HFFc6 (cell line): Measurements from ENCODE around the gene PACS2. TPM values are rescaled to one million over a fixed set of nuclear protein-coding genes. Genes with fewer than 3 reads are reported as not detected.

Experiments
- DNase-seq: peaks from one replicate; pipeline ENCODE4 v3.0.0-alpha.2; 2018
- H3K27ac Mint-ChIP-seq: 2 replicates; pipeline ENCODE4 v1.8.0; 2020; ENCODE audit warnings: mild to moderate bottlenecking, mixed read lengths
- H3K27me3 Mint-ChIP-seq: 2 replicates; pipeline ENCODE4 v1.8.0; 2021; ENCODE audit warnings: mild to moderate bottlenecking, moderate library complexity, mixed read lengths; ENCODE audit not compliant: insufficient read depth
- H3K36me3 Mint-ChIP-seq: 2 replicates; pipeline ENCODE4 v1.8.0; 2021; ENCODE audit warnings: low read depth, mixed read lengths
- H3K4me1 Mint-ChIP-seq: 2 replicates; pipeline ENCODE4 v1.8.0; 2020; ENCODE audit warnings: low read depth, mixed read lengths
- H3K4me3 Mint-ChIP-seq: 2 replicates; pipeline ENCODE4 v1.8.0; 2020; ENCODE audit warnings: mild to moderate bottlenecking, moderate library complexity, mixed read lengths
- H3K9me3 Mint-ChIP-seq: 2 replicates; pipeline ENCODE4 v1.8.0; 2020; ENCODE audit warnings: mild to moderate bottlenecking, mixed read lengths
- CTCF ChIP-seq: fragments of 200-600 bp; sonication (generic); IDR thresholded peaks from 2 replicates; pipeline ENCODE4 v1.5.0; 2021; ENCODE audit warnings: antibody characterized with exemption, mild to moderate bottlenecking
- total RNA-seq, 6 experiments: library from RNA; stranded (reverse); fragmentation: NEBNext Ultra II Directional; extraction: Animal tissue kit (Norgen Biotek cat#: 25700); gene quantifications; 2 replicates in 1 of 6; 3 replicates in 5 of 6; pipeline ENCODE4 v1.2.3, GENCODE V29; 2021

The PACS2 gene
- total RNA-seq, 6 experiments from 2014 or later, result 33.5 to 38.5 (median 35.2) TPM

- no peak for DNase-seq
- H3K36me3 Mint-ChIP-seq, result no peaks in the 10 kb centered on the region
- no peak overlapping the region for H3K4me3 Mint-ChIP-seq
- TF ChIP-seq CTCF, result no peak
- peaks cover 6% of the 10 kb centered on the region for H3K4me1 Mint-ChIP-seq
- no peak overlapping the region for H3K27ac Mint-ChIP-seq
- H3K27me3 Mint-ChIP-seq, result peaks cover 1% of the 10 kb centered on the region; the same call in 1 of the 2 replicates
- no peaks in the 10 kb centered on the region for H3K9me3 Mint-ChIP-seq
These were observed 63.1 kb downstream of the PACS2 start for GRCh38 chr14:105377555-105378182.

GRCh38 chr14:105378199-105378598, 63.7 kb downstream of the PACS2 start:
- TF ChIP-seq CTCF, result no peak
- H3K36me3 Mint-ChIP-seq, result no peaks in the 10 kb centered on the region; the same call in 1 of the 2 replicates
- no peak overlapping the region for H3K4me3 Mint-ChIP-seq
- H3K4me1 Mint-ChIP-seq, result peaks cover 6% of the 10 kb centered on the region
- DNase-seq, result no peak
- no peaks in the 10 kb centered on the region for H3K9me3 Mint-ChIP-seq
- H3K27me3 Mint-ChIP-seq, result peaks cover 1% of the 10 kb centered on the region; the same call in 1 of the 2 replicates
- H3K27ac Mint-ChIP-seq, result no peak overlapping the region

GRCh38 chr14:105378873-105379685, 64.5 kb downstream of the PACS2 start:
- TF ChIP-seq CTCF, result no peak
- no peak overlapping the region for H3K4me3 Mint-ChIP-seq
- H3K36me3 Mint-ChIP-seq, result peaks cover 5% of the 10 kb centered on the region; the same call in 1 of the 2 replicates
- DNase-seq, result no peak
- H3K9me3 Mint-ChIP-seq, result no peaks in the 10 kb centered on the region
- H3K4me1 Mint-ChIP-seq, result peaks cover 6% of the 10 kb centered on the region
- H3K27me3 Mint-ChIP-seq, result peaks cover 1% of the 10 kb centered on the region; the same call in 1 of the 2 replicates
- no peak overlapping the region for H3K27ac Mint-ChIP-seq

GRCh38 chr14:105379946-105380345, 65.4 kb downstream of the PACS2 start:
- H3K36me3 Mint-ChIP-seq, result peaks cover 5% of the 10 kb centered on the region; the same call in 1 of the 2 replicates
- H3K27me3 Mint-ChIP-seq, result peaks cover 1% of the 10 kb centered on the region; the same call in 1 of the 2 replicates
- no peak overlapping the region for H3K4me3 Mint-ChIP-seq
- H3K4me1 Mint-ChIP-seq, result peaks cover 6% of the 10 kb centered on the region
- H3K9me3 Mint-ChIP-seq, result no peaks in the 10 kb centered on the region
- H3K27ac Mint-ChIP-seq, result no peak overlapping the region
- no peak for DNase-seq
- no peak for TF ChIP-seq CTCF

- Mint-ChIP-seq H3K4me1 (peaks cover 2% of the 10 kb centered on the region), H3K27ac (no peak overlapping the region), H3K27me3 (peaks cover 1% of the 10 kb centered on the region; the same call in 1 of the 2 replicates), H3K4me3 (no peak overlapping the region), H3K36me3 (peaks cover 5% of the 10 kb centered on the region; the same call in 1 of the 2 replicates), H3K9me3 (no peaks in the 10 kb centered on the region)
- TF ChIP-seq CTCF, result no peak
- DNase-seq, result no peak
These were observed 66.2 kb downstream of the PACS2 start for GRCh38 chr14:105380756-105381155.
